Natural killer cell (primary cell): ENCODE measurements around the gene DPYD. TPM values are rescaled to one million over a fixed set of nuclear protein-coding genes. Genes with fewer than 3 reads are reported as not detected.

Experiments used
- ATAC-seq, 3 donors: fragments of 150-1000 bp in 2 of 3; fragments of 200-7000 bp in 1 of 3; cut with Tn5 transposase; 1 replicate in 1 of 3; 2 replicates in 2 of 3; pipeline ENCODE4 v1.10.0; 2021; ENCODE audit warnings: mild to moderate bottlenecking in 2 of 3, moderate library complexity in 2 of 3
- DNase-seq, 2 donors: peaks; one replicate each; pipeline versions ENCODE4 v3.0.0 to v3.0.0-alpha.2; 2013 to 2021; ENCODE audit warnings: mixed read lengths in 1 of 2
- H3K27ac ChIP-seq: one replicate; pipeline ENCODE4 v1.5.1; 2013; ENCODE audit warnings: mild to moderate bottlenecking, low read length
- H3K27me3 ChIP-seq: one replicate; pipeline ENCODE4 v1.6.1; 2013; ENCODE audit warnings: low read length; ENCODE audit not compliant: control insufficient read depth, insufficient read depth
- H3K36me3 ChIP-seq: one replicate; pipeline ENCODE4 v1.6.1; 2013; ENCODE audit warnings: low read length; ENCODE audit not compliant: control insufficient read depth, insufficient read depth
- H3K4me1 ChIP-seq: one replicate; pipeline ENCODE4 v1.6.1; 2013; ENCODE audit warnings: low read length; ENCODE audit not compliant: control insufficient read depth, insufficient read depth
- H3K4me3 ChIP-seq: one replicate; pipeline ENCODE4 v1.5.1; 2013; ENCODE audit warnings: low read length
- H3K9me3 ChIP-seq: one replicate; pipeline ENCODE4 v1.6.1; 2013; ENCODE audit warnings: low read length; ENCODE audit not compliant: control insufficient read depth, insufficient read depth
- H3K27ac Mint-ChIP-seq, 2 donors: one replicate each; pipeline ENCODE4 v1.8.0; 2022; ENCODE audit warnings: mild to moderate bottlenecking in 2 of 2, mixed read lengths in 2 of 2, moderate library complexity in 1 of 2
- H3K27me3 Mint-ChIP-seq, 2 donors: one replicate each; pipeline ENCODE4 v1.8.0; 2022; ENCODE audit warnings: low read depth in 2 of 2, mixed read lengths in 2 of 2
- H3K36me3 Mint-ChIP-seq: one replicate; pipeline ENCODE4 v1.8.0; 2022; ENCODE audit warnings: mixed read lengths
- H3K4me1 Mint-ChIP-seq, 2 donors: one replicate each; pipeline ENCODE4 v1.8.0; 2022; ENCODE audit warnings: mixed read lengths in 2 of 2
- H3K4me3 Mint-ChIP-seq: one replicate; pipeline ENCODE4 v1.8.0; 2022; ENCODE audit warnings: mild to moderate bottlenecking, moderate library complexity, mixed read lengths
- H3K9me3 Mint-ChIP-seq, 2 donors: one replicate each; pipeline ENCODE4 v1.8.0; 2022; ENCODE audit warnings: mixed read lengths in 2 of 2
- CTCF ChIP-seq: fragments of 200-600 bp; IDR thresholded peaks from one replicate; pipeline ENCODE4 v1.8.0; 2022; ENCODE audit warnings: antibody characterized with exemption
- WGBS: methylation state at CpG from one replicate; pipeline ENCODE4 v1.1.7; 2013; ENCODE audit warnings: missing lambda C conversion rate; ENCODE audit not compliant: insufficient coverage; 5-methylcytosine and 5-hydroxymethylcytosine counted together
- intact Hi-C: fragments of 100-400 bp; cut with micrococcal nuclease; formaldehyde crosslinking; loops from one replicate; pipeline ENCODE4 v1.14.2; 2022
- total RNA-seq, 4 donors: library from RNA; stranded (reverse); fragments of 120-200 nt in 1 of 4; gene quantifications; one replicate each; pipeline versions ENCODE4 v1.2.3 to v1.2.4, GENCODE V29; 2013 to 2022

DPYD gene
- total RNA-seq, 3 donors from 2014 or later (not counting 1 experiment from before 2014, with no cell fraction given): 56.6 to 66.7 (median 56.9) TPM

- no peaks in the 10 kb centered on the region for H3K4me1 ChIP-seq
- H3K4me3 Mint-ChIP-seq: no peak overlapping the region
- no peaks in the 10 kb centered on the region for H3K36me3 ChIP-seq
- H3K36me3 Mint-ChIP-seq: no peaks in the 10 kb centered on the region
- H3K9me3 ChIP-seq: no peaks in the 10 kb centered on the region
- H3K27me3 Mint-ChIP-seq: no peaks in the 10 kb centered on the region
- no peak overlapping the region for H3K4me3 ChIP-seq
- H3K27ac Mint-ChIP-seq: no peak overlapping the region
- H3K4me1 Mint-ChIP-seq: no peaks in the 10 kb centered on the region
- 96% methylated on average over 2 of the region's 2 CpGs for WGBS
- no peak for TF ChIP-seq CTCF
- no peak for DNase-seq
- H3K9me3 Mint-ChIP-seq: no peaks in the 10 kb centered on the region
- intact Hi-C loops: no loop called here
- no peaks in the 10 kb centered on the region for H3K27me3 ChIP-seq
- H3K27ac ChIP-seq: no peak overlapping the region
- no peak for ATAC-seq
Measured at GRCh38 chr1:97433094-97433823, 487.6 kb downstream of the DPYD start.

- no peak for TF ChIP-seq CTCF
- 93% methylated on average over 2 of the region's 3 CpGs for WGBS
- H3K27ac Mint-ChIP-seq: no peak overlapping the region
- H3K36me3 Mint-ChIP-seq: no peaks in the 10 kb centered on the region
- no peak overlapping the region for H3K4me3 Mint-ChIP-seq
- DNase-seq (no peak), ATAC-seq (no peak)
- Histone ChIP-seq H3K27me3 (no peaks in the 10 kb centered on the region), H3K36me3 (no peaks in the 10 kb centered on the region), H3K27ac (no peak overlapping the region), H3K4me3 (no peak overlapping the region), H3K9me3 (no peaks in the 10 kb centered on the region), H3K4me1 (no peaks in the 10 kb centered on the region)
- intact Hi-C loops: no loop called here
- no peaks in the 10 kb centered on the region for H3K9me3 Mint-ChIP-seq
- H3K27me3 Mint-ChIP-seq: no peaks in the 10 kb centered on the region
- peaks cover 11 to 33% of the 10 kb centered on the region in 2 donors for H3K4me1 Mint-ChIP-seq
Measured at GRCh38 chr1:97427371-97427770, 493.5 kb downstream of the DPYD start.

GRCh38 chr1:97424209-97424608, 496.6 kb downstream of the DPYD start:
- H3K36me3 Mint-ChIP-seq: no peaks in the 10 kb centered on the region
- H3K27ac Mint-ChIP-seq: no peak overlapping the region
- H3K27me3 ChIP-seq: no peaks in the 10 kb centered on the region

More at GRCh38 chr1:97424209-97424608, 496.6 kb downstream of the DPYD start:
- TF ChIP-seq CTCF: no peak
- H3K4me3 Mint-ChIP-seq: no peak overlapping the region
- H3K9me3 ChIP-seq: no peaks in the 10 kb centered on the region
- no peak for DNase-seq
- intact Hi-C loops: no loop called here
- H3K36me3 ChIP-seq: no peaks in the 10 kb centered on the region
- H3K4me3 ChIP-seq: no peak overlapping the region
- H3K4me1 Mint-ChIP-seq: peaks cover 25 to 34% of the 10 kb centered on the region in 2 donors
- H3K4me1 ChIP-seq: no peaks in the 10 kb centered on the region
- ATAC-seq: no peak
- H3K9me3 Mint-ChIP-seq: no peaks in the 10 kb centered on the region
- no peaks in the 10 kb centered on the region for H3K27me3 Mint-ChIP-seq
- no CpG with 5 or more reads among the region's 1 CpG for WGBS
- H3K27ac ChIP-seq: no peak overlapping the region
